Activated CD4-positive, CD25-positive, alpha-beta regulatory T cell treated with anti-CD3 and anti-CD28 coated beads, Interleukin-2, amount 50 U/mL, for 72 hours (primary cell): ENCODE results near the gene RBFOX2.

Source experiments
- DNase-seq: peaks from one replicate; pipeline ENCODE4 v3.0.0; 2021

The RBFOX2 gene

DNA sequence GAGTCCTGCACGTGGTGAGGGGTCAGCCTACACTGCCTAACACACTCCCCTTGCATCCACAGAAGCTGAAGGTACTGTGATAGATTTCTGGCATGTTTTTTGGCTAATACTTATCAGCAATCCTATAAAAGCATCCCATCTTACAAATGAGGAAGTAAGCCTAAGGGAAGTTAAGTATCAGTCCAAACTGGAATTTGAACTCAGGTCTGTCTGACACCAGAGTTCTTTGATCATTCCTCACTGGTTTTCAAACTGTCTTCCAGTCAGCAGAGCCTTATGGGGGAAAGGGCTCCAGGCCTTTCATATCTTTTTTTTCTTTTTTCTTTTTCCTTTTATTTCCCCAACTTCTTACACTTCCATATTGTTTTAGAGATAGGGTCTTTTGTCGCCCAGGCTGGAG, 105.6 kb downstream of the RBFOX2 start:
- no peak for DNase-seq

- no peak for DNase-seq
Measured at GRCh38 chr22:35921777-35922176, 106.8 kb downstream of the RBFOX2 start.

DNA sequence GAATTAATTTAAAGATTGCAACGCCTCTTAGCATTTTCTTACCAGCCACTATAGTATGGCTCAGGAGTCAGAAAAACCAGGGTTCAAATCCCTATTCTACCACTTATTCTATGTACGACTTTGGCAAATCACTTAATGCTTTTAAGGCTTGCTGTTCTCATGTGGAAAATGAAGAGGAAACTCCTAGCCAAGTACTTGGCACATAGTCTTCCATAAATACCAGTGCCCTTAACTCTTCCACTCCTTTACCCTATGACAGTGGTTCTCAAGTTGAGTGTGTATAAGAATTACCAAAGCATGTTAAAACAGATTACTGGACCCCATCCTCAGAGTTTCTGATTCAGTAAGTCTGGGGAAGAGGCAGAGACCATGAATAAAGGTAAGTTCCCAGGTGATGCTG, 107.6 kb downstream of the RBFOX2 start:
- no peak for DNase-seq

GRCh38 chr22:35919002-35919542, 109.6 kb downstream of the RBFOX2 start:
- DNase-seq = no peak

DNA sequence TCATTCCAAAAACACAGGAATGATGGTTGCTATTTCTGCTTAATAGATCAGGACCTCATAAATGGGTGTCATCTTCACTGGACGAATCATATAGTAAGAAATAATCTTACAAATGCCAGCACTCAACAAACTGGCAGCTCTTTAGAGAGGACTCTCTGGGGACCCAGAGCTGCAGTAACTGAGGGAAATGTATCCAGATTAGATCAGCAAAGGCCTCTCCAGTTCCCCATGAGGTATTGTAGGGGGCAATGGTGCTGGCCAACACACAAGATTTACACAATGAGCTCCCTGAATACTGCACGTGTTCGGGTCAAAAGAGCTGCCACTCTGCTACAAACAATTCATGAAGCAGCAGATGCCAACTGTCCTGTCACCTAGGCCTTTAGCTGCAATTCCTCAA, 110.2 kb downstream of the RBFOX2 start:
- no peak for DNase-seq

GRCh38 chr22:35917651-35918050, 111.0 kb downstream of the RBFOX2 start:
- DNase-seq = no peak

- no peak for DNase-seq
Measured at GRCh38 chr22:35915477-35916013, 113.1 kb downstream of the RBFOX2 start.

- no peak for DNase-seq
Measured at GRCh38 chr22:35914665-35915476, 113.8 kb downstream of the RBFOX2 start.

DNA sequence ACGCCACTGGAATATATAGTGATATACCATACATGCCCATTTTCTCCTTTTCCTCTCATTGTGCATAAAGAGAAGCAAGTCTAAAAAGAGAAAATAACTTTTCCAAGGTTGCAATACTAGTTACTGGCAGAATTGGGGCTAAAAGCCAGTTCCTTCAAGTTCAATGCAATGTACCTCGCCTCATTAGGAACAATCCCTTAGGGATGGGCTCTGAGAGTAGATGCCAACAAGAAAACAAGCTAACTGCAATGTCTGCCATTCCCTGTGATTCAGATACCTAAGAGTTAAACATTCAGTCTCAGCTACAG, 114.3 kb downstream of the RBFOX2 start:
- no peak for DNase-seq

- DNase-seq = no peak
Measured at GRCh38 chr22:35913925-35914324, 114.7 kb downstream of the RBFOX2 start.

- no peak for DNase-seq
Measured at GRCh38 chr22:35912658-35913057, 116.0 kb downstream of the RBFOX2 start.

GRCh38 chr22:35911877-35912276, 116.7 kb downstream of the RBFOX2 start:
- no peak for DNase-seq

DNA sequence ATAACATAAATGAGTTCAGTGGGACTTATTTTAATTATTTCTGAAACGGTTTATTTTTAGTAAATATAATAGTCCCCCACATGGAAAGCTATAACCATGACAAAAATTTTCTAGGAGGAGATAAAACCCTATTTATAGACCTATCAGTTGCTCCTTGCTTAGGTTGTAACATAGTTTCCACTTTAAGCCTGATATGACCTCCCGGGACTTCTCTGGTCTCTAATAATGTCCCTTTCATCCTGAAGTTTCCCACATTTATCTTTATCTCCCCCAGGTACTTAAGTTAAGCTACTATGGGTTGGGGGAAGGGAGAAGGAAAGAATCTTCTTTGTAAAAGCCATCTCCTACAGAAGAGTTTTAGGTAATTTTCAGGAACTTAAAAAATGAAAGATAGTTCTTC, 117.7 kb downstream of the RBFOX2 start:
- DNase-seq = no peak

GRCh38 chr22:35910003-35910769, 118.4 kb downstream of the RBFOX2 start:
- no peak for DNase-seq

GRCh38 chr22:35905894-35906293, 122.7 kb downstream of the RBFOX2 start:
- no peak for DNase-seq

- DNase-seq = no peak
Measured at GRCh38 chr22:35904752-35905151, 123.9 kb downstream of the RBFOX2 start.

DNA sequence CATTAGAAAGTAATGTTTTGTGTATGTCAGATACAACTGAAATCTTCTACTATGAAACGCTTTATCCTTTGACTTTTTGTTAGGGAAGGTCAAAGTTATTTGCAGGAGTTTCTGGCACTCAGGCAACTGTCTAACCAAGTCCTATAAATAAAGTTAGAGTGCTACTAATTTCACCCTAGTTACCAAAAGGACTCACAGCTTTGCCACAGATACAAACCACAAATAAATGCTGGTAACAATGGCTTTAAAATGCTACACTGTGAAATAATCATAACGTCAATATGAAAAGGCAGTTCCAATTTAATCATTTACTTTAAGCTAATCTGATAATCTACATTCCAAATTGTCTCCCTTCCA, 124.3 kb downstream of the RBFOX2 start:
- DNase-seq = no peak

GRCh38 chr22:35903571-35904335, 124.9 kb downstream of the RBFOX2 start:
- DNase-seq = no peak

DNA sequence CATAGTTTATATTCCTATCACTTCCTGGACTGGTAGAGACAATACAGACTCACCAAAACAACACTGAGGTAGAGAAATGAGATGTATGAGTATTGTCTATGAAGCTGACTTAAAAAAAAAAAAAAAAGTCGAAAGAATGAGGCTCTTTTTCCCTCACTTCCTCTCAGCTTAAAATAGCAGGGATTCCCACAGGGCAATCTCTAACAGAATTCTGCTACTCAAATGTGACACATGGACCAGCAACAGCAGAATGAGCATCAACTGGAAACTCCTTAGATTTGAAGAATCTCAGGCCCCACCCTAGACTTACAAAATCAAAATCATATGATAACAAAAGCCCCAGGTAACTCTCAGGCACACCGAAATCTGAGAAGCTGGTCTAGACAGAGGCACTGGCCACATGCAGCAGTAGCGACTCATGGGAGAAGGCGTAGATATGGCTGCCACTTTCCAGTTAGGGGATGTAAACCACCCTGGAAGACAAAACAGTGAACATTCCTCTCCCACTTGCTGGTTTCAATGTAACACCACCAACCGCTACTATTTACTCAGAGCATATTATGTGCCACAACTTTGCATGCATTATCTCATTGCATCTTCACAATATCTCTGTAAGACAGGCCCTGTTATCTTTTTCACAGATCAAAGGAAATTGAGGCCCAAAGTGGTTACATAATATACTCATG, 128.0 kb downstream of the RBFOX2 start:
- no peak for DNase-seq

DNA sequence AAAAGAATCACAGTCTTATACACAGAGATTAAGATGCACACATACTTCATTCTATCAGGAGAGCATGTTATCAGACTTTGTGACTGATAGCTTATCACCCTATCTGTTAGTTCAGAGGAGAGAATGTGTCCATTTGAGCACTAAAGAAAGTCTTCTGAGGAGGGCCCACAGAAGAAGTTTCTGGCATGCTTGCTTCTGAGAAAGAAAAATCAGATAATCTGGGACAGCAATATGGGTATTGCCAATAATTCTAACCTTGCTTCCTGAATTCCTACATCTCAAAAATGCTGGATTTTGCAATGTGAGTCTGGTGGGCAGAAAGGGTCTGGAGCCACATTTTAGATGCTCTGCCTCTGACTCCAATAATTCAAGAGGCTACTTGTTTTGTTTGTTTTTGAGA, 128.9 kb downstream of the RBFOX2 start:
- DNase-seq = no peak

DNA sequence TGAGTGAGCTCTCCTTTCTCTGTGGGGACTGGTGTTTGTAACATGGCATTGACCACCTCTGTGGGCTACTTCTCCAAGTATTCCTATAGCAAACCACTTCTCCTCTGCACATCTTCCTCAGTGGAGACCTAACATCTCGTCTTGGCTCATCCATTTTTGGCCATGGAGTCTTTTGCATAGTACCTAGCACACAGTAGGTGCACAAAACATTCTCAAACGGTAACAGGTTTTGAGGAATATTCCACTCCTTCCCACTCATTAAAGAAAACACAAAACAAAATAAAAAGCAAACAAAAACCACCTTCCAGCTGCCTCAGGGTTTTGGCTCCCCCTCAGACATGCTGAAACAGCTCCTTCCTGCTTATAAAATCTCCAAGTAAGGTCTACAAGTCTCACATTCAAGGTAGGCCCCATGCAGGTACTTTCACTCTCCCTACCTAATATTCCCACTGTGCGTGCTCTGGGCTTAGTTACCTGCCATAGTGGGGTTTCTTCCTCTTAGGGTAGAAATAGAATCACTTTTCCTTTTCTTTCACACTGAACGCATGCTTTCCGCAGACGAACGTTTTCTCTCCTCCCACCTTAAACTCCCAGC, 132.4 kb downstream of the RBFOX2 start:
- no peak for DNase-seq
